HG03103 (cell line): Measurements from ENCODE around the gene AP2A2.

Experiments
- ATAC-seq: cut with Tn5 transposase; IDR thresholded peaks from one replicate; pipeline ENCODE4 v1.9.1; 2021; ENCODE audit warnings: low read depth; ENCODE audit not compliant: unreplicated experiment

Gene AP2A2

DNA sequence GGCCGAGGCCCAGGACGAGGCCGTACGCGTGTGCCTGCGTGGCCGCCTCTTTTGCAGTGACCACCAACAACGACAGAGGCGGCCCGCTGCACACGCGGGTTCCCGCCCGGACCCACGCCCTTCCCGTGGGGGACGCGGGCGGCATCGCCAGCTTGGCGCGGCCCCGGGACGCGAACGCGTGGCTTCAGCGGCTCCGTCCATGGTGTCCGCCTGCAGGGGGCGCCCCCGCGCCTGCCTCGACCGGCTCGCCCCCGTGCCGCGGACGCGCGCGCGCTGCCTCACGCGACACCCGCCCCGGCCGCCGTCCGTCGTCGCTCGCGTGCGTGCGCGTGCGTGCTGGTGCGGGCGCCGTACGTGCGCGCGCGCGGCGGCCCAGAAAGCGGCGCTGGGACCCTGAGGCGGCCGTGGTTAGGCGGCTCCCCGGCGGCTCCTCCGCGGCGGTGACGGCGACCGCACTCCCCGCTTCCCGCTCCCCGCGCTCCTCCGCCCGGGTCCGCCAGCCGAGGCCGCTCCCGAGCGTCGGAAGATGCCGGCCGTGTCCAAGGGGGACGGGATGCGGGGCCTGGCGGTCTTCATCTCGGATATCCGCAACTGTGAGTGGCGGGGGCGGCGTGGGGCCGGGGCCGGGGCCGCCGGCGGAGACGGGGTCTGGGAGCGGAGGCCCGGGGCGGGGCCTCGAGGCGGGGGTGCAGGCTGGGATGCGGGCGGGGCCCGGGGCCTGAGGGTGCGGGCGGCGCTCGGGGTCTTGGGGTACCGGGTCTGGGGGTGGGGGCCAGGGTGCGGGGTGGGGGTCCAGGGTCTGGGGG is at the start of gene AP2A2:
TSS of gene AP2A2 (plus strand) at position 375 of the 806 bp plus-strand sequence. CDS start at position 527, 152 bp downstream.
- ATAC-seq: peak; percentile 69

DNA sequence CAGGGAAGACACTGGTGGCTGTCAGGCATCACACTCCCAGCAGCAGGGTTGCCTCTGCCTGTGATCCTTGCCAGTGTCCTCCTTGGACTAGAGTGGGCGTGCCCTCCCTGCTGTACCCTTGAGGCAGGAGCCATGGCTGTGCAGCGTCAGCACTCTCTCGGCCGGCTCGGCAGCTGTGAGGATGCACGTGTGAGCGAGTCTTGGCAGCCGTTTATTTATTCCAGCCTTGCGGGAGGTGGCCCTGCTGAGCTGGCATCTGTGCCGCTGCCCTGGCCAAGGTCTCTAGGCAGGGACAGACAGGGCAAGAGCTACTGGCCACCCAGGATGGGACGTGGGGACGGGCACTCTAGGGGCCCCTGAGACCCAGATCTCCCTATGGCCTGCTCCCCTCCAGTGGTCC is 49.1 kb upstream of the AP2A2 start:
- no peak for ATAC-seq

DNA sequence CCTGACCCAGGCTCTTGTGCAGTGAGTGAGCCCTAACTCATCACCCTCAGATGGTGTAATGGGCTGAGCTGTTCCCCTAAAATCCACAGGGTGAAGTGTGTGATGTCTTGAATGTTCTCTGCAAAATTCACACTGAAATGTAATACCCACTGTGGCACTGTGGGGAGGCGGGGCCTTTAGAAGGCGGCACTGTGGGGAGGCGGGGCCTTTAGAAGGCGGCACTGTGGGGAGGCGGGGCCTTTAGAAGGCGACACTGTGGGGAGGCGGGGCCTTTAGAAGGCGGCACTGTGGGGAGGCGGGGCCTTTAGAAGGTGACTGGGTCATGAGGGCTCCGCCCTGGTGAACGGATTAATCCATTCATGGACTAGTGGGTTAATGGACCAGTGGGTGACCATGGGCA is 48.1 kb upstream of the AP2A2 start:
- ATAC-seq: no peak

DNA sequence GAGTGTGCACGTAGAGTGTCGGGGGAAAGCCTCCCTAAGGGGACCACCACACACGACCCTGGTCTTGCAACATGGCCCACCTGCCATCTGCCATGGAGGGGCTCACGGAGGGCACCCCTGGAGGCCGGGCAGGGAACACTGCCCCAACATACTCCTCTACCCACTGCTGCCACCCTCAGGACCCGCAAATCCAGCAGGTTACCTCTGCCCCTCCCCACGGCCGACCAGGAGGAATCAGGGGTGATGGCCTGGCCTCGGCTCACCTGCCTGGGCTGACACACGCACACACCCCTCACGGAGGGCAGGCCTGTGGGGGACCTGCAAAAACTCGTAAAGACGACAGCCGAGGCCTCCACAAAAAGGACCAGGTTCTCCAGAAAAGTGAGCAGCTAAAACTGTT is 45.2 kb upstream of the AP2A2 start:
- ATAC-seq: no peak

DNA sequence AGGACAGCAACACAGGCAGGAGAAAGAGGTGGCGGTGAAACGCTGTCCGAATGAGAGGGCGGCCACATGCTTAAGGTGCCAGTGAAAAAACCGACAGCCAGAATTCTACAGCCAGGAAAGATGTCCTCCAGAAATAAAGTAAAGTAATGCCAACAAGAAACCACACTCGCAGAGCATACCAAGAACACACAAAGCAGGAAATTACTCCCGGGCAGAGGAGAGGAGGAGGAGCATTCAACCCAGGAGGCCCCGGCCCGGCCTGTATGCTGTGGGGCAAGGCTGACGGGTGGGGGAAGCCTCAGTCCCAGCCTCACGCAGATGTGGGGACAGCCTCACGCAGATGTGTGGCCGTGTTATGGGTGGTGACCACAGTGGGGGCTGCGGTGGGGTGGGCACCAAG is 43.1 kb upstream of the AP2A2 start:
- no peak for ATAC-seq

DNA sequence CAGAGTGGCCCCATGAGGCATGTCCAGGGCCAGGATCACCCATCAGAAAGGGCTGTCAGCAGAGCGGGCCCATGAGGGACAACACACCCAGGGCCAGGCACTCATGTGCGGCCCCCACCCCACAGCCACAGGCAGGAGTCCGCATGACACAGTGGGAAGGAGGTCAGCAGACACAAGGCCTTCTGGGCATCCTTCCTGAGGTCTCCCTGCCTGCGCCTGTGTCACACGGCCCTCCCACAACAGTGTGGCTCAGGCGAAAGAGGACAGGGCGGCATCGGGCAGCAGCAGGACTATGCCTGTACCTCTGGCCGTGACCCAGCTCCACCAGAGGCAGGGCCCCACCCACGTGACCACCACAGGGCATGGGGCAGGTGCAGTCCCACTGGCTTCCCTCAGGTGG is 42.1 kb upstream of the AP2A2 start:
- ATAC-seq: no peak

DNA sequence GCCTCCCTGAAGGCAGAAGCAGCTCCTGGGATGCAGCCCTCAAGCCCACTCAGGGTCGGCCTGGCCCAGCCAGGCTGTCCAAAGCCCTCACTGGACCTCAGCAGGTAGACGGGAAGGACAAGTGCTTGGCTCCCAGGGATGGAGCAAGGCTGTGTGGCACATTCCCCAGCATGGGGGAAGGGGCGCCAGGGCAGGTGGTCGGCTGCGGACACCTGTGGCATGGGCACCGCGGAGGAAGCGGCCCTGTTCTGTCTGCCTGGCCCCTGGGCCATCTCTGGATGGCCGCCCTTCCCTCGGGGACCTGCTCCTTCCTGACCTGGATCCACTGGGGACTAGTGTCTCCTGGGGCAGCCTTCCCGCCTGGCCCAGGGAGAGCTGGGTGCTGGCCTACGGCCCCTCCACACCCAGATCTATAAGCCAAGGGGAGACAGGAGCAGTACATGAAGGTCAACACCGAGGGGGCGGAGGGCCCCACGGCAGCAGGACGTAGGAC is 41.0 kb upstream of the AP2A2 start:
- no peak for ATAC-seq

DNA sequence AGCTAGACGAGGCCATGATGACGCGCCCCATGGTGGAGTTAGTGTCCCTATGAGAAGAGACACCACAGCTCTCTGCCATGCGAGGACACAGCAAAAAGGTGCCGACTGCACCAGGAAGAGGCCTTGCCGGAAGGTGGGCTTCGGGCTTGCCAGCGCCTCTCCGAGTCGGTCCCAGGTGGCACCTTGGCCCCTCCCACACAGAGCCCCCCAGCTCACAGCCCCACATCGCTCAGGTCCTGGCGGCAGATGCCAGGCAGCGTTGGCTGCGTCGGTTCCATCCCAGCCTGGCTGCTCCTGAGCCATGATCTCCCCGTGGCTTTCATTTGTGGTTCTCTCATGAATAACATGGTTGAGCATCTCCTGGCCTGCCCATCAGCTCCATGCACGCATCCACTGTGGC is 39.1 kb upstream of the AP2A2 start:
- ATAC-seq: no peak

DNA sequence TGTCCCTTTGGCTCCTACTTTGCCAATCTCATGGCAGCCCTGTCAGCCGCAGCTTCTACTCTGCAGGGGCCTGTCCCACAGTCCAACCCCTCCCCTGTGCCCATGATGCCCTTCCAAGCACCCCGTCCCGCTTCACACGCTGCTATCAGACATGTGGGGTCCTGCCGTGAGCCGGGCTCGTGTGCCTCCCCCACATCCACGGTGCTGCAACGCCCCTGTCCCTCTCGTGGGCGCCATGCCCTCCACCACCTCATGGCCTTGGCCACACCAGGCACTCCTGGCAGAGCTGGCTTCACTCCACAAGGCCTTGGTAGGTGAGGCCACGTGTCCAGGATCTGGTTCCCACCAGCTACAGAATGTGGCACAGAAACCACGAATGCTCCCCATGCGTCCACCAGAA is 38.1 kb upstream of the AP2A2 start:
- ATAC-seq: no peak

DNA sequence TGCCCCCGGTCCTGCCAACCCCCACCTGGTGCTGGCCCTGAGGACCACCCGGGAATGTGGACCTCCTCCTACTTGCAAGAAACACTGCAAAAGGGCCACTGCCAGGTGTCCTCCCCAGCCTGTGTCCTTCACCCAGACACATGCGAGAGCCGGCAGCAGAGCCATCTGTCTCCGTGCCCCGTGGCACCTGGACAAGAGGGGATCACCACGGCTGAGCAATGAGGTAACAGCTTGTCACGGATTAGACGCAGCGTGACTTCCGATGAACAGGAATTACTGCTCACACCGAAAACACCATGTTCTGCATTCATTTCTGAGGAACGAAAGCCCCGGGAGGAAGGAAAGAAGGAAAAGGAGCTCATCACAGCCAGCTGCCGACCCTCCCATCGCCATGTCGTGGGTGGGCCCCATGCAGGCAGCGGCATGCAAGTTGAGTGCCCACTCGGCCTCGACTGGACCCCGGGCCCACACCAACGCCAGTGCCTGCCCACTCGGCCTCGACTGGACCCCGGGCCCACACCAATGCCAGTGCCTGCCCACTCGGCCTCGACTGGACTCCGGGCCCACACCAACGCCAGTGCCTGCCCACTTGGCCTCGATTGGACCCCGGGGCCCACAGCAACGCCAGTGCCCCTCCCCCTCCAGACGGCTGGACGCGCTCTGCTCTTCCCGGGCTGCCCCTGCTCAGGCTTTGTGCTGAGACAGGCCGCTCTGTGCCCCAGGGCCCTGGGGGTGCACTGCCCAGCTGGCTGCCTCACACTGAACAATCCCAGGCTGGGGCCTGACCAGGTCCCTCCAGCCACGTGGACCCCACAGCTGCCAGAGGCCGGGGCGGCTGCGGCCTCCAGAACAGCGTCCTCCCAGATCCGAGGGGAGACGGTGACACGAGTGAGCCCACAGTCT is 37.1 kb upstream of the AP2A2 start:
- no peak for ATAC-seq

DNA sequence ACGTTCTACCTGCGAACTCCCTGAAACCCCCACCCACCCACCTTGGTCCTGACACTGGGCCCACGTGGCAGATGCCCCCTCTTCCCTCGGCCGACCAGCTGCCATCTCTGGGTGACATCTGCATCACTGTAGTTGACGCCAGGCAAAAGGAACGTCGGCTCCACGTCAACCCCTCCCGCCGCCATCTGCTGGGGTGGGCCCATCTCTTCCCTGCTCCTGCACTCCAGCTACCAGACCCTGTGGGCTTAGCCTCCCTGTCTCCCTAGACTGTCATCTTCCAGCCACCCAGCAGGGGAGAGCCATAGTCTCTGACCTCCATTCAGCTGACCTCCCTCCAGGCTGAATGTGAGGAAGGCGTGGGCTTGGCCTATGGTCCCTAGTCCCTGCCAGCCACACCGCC is 36.4 kb upstream of the AP2A2 start:
- ATAC-seq: no peak

DNA sequence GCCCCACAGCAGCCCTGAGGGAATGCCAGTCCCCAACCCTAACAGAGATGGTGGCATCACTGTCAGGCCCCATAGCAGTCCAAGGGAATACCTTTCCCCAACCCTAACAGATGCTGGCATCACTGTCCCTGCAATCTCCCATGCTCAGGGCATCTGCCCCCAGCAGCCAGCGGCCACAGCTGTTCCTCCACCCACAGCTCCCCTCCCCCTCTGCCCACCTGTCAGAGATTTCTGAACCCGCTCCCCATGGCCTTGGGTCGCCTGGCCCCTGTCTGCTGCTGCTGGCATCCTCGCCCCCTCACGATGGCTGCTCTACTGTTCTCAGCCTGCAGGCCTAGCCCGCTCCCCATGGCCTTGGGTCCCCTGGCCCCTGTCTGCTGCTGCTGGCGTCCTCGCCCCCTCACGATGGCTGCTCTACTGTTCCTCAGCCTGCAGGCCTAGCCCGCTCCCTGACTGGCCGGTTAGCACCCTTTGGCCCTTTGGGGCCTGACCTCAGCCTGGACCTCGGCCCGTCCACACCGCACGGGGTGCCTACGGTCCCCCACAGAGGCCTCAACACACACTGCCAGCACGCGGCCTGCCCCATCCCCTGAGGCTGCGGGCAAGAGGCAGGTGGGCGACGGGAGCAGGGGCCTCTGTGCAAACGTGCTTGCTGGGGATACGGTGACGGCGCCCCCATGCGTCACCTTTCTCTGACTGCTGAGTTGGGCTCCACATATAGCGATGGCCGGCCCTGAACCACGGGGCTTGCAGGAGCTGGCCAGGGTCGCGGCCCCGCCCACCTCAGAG is 35.8 kb upstream of the AP2A2 start:
- ATAC-seq: no peak

DNA sequence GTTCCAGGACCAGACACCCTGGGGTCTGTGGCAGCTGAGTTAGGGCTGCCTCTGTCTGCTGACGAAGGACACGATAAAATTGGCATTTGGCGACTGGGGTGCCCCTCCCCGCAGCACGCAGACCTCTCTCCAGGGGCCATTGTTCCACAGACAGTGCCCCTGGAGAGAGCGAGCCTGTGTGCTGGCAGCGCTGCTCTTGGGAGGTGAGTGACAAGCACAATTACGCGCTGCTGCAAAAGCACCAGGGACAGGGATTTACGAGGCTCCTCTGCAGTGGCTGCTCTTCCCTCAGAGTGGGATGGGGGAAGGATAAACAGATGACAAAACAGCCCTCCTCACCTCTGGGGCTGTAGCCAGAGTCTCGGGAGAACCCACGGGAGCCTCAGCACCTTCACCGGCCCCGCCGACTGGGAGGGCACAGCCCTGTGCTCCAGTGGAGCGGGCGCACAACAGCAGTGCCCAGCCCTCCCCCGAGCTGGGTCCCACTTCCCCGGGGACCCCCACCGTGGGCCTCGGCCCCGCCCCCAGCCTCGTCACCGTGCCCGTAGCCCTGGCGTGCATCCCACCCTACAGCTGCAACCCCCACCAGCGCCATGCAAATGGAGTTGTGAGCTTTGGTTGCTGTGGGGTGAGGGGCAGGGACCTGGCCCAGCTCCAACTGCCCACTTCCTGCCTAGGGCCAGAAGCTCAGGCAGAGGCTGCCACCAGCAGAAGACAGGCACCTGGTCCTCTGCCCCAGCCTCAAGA is 34.7 kb upstream of the AP2A2 start:
- ATAC-seq: no peak

DNA sequence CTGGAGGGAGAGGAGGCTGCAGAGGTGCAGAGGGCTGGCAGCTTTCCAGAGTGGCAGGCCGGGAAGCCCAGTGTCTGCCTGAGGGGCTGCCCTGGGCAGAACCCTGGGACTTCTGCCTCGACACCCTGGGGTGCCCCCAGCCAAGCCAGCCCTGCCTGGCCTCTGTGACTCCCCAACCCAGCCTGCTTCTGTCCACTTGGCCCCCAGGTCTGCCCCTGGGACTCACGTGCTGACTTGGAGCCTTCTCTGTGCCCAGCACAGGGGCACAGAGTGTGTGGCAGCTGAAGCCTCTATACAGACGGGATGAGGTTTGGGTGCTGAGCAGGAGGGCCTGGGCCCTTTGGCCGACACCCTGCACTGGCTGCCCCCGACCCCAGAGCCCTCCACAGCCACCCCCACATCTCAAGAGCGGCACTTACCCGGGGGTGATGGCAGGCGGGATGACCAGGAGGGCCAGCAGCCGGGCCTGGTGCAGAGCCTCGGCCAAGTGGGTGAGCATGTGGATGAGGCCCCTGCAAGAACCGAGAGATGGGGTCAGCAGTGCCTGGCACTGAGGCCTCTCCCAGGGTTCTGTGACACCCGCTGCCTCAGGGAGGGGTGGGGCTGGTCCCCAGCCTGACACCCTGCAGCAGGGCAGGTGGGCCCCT is 32.5 kb upstream of the AP2A2 start:
- ATAC-seq: no peak

DNA sequence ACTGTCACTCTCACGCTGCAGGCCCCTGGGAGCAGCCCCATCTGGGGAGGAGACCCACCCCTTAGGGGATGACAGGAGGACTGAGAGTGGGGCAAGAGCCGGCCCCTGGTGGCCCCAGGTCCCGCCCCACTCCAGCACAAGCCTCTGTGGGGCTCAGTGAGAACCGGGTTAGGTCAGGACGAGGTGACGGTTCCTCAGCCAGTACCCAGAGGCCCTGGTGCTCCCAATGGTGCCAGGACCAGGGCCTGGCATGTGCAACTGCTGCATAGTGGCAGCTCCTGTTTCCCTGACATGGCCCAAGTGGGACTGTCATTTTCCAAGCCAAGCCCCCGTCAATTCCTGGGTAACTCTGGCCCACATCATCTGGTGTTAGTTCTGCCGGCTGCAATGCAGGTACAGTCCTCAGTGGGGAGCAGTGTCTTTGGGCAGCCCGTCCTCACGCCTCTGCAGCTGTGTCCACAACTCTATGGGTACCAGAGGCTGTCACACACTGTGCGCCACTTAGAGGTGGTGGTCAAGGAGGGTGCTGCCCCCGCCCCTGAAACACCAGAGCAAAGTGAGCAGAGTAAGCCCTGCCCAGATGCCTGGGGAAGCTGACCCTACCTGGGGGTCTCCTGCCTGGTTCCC is 31.0 kb upstream of the AP2A2 start:
- ATAC-seq: no peak

DNA sequence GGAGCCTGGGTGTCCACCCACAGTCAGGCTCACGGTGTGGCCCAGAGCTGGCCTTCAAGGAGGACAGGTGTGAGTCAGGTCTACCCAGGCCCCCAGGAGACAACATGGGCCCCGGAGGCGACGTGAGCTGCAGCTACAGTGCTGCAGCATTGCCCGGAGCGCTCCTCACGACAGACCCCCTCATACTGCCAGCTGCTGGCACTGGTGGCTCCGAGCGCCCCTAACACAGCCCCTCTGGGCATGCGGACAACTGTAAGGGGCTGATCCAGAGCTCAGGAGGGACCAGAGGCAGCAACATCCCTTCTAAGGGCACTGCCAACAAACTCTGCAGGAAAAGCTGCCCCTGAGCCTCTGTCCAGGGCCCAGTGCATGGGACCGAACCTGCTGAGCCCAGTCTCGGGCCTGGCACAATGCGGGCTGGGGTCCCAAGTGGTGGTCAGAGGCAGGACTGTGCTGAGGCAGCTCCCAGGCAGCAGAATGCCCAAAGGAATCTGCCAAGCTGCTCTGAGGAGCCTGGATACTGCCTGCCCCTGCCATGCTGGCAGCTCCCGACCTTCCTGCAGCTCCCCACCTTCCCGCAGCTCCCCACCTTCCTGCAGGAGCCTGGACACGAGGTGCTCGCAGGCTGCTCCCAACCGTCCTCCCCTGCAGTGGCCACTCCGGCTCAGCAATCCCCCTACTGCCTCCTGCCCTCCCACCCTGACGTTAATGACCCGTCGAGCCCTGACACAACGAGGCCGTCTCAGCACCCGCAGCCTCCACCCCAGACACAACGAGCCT is 30.1 kb upstream of the AP2A2 start:
- ATAC-seq: no peak

DNA sequence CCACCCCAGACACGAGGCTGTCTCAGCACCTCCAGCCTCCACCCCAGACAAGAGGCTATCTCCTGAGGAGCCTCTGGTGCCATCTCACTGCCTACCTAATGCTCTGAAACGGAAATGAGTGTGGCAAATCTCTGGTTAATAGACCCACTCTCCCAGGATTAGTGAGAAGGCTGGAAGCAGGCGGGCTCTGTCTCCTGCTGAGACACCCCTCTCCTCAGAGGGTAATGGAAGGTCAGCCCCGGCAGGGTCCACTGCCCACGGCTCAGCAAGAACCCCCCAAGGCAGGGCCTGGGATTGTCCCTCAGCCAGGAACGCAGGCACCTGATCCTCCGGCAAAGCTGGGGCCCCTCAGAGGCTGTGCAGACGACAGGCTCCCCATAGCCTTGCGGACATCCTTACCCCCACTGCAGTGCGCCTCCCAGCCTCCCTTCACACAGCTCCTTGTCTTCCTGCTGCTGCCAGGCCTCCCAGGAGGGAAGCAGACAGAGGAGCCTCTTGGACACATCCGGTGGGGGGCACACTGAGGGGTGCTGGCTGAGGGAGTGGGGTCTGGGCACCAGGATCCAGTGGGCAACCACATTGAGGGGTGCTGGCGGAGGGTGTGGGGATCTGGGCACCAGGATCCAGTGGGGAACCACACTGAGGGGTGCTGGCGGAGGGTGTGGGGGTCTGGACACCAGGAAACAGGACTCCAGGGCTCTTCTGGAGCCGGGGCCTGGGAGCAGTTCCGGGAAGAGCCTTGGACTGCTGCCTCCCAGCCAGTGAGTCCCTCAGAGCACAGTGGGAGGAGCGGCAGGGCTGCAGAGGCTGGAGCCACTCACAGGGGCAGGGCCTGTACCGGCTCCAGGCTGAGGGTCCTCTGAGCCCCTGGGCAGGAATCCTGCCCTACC is 28.2 kb upstream of the AP2A2 start:
- no peak for ATAC-seq

DNA sequence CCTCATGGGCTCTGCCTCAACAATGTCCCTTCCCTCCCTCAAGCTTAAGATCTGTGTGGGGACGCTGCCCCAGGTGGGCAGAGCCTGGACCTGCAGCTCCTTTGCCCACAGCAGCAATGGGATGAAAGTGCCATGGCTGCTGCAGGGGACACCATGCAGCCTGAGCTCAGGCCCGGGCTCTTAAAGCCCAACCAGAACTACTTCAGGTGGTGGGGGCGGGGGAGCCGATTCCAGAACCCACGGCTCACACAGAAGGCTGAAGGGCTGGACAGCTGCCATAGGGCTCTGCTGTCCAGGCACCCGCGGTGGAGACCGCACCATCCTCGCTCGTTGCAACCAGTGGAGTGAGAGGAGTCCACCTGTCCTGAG is 27.5 kb upstream of the AP2A2 start:
- no peak for ATAC-seq
